HG02642 (cell line): ENCODE results near the gene FA2H.
"Not testable (repeated sequence)": the region's sequence is repeated elsewhere in the genome, so short reads cannot be mapped to it uniquely, and the experiment has no call there.

Experiments
- ATAC-seq: cut with Tn5 transposase; IDR thresholded peaks from one replicate; pipeline ENCODE4 v1.9.1; 2021; ENCODE audit warnings: mild to moderate bottlenecking; ENCODE audit not compliant: unreplicated experiment, poor library complexity

Gene FA2H

GRCh38 chr16:74729783-74730683 lies 44.6 kb downstream of the FA2H start:
- ATAC-seq, result no peak

GRCh38 chr16:74727903-74728302 lies 46.7 kb downstream of the FA2H start:
- no peak for ATAC-seq

GRCh38 chr16:74726716-74727115 lies 47.9 kb downstream of the FA2H start:
- ATAC-seq, result no peak

DNA sequence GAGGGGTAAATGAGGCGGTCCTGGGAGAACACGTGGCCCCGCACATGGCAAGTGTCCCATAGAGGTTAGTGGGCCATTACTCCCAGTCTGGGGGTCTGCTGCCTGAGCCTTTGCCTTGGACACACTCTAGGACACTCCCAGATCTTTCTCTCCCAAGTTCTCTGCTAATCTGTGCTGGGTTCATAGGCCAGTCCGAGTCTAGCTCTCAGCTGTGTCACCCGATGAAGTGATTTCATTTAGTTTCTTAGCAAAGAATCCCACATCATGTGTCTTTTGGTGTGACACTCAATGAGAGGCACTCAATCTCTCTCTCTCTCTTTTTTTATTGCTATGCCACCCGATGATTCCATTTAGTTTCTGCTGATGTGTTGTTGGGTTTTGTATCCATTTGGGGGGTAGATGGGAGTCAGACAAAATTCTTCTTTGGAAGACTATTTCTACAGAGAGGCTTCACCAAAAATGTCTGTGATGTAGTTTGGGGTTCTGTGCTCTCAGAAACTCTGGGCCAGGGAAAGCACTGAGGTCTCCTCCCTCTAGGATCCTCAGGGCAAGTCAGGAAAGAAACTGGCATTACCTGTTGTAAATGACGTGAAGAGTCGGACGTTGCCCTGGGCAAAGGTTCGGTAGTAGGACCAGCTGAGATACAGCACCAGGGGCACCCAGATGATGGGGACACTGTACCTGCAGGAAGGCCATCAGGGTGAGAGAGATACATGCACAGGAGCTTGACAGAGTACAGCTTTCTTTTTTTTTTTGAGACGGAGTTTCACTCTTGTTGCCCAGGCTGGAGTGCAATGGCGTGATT lies 48.8 kb downstream of the FA2H start:
- no peak for ATAC-seq

GRCh38 chr16:74724820-74725549 lies 49.6 kb downstream of the FA2H start:
- no peak for ATAC-seq

- ATAC-seq, result no peak
Observed at GRCh38 chr16:74723256-74723655, 51.4 kb downstream of the FA2H start.

GRCh38 chr16:74722156-74722555 lies 52.5 kb downstream of the FA2H start:
- ATAC-seq, result not testable (repeated sequence)

- ATAC-seq, result no peak
Observed at GRCh38 chr16:74721716-74722115, 52.9 kb downstream of the FA2H start.

DNA sequence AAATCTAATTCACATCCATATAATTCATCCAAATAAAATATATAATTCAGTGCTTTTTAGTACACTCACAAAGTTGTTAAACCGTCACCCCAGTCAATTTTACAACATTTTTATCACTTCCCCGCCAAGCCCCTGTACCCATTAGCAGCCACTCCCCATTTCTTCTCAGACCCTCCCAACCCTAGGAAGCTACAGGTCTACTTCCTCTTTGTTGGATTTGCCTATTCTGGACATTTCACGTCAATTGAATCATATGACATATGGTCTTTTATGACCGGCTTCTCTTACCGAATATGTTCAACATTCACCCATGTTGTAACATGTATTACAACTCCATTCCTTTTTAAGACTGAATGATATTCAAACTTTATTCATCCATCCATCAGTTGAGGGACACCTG lies 54.0 kb downstream of the FA2H start:
- no peak for ATAC-seq

DNA sequence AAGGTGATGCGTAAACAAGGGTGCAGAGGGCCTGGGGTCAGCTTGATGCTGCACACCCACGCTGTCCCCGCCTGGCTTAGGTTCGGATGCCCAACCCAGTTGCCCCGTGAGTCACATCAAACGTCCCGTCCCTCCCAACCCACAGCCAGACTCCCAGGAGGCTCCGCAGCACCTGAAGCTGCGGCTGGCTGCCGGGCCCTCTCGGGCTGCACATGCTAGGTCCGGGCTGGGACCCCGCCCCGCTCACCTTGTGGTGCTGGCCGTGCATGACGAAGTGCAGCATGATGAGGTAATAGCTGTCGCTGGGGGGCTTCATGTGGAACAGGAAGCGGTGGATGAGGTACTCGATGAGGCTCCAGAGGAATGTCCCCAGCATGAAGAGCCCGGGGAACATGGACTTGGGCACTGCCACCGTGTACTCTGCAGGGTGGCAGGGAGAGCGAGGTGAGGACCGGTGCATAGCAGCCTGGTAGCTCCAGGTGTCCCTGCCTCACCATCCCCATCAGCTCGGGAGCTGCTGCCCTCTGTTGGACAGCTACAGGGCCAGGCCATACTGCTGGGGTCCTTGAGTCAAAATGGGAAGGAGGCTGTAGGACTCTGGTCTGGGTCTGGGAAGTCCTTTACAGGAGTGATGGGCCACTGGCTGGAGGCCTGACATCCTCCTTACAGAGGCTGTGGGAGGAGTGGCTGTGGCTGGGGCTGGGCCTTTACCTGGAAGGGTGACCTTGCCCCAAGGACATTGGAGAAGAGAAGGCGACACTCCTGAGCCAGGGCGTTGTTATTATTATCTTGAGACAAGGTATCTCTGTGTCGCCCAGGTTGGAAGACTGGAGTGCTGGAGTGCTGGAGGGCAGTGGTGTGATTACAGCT lies 55.6 kb downstream of the FA2H start:
- no peak for ATAC-seq

DNA sequence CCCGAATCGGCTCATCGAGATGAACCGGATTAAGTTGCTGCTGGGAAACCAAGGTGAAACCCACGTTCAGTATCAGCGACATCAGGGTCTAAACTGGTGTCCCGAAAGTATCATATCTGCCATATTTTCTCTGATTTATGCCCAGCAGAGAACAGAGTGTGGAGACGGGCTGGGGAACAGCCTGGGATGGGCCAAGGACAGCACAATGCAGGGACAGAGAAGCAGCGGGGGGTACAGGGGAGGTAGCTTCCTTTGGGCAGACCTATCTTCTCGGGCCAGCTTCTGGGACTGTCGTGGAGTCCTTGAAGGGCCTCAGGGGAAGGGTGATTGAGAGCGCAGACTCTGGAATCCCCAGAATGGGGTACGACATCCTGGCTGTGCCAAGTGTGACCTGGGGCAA lies 56.5 kb downstream of the FA2H start:
- ATAC-seq, result no peak

GRCh38 chr16:74717367-74717766 lies 57.3 kb downstream of the FA2H start:
- ATAC-seq, result no peak

- no peak for ATAC-seq
Observed at GRCh38 chr16:74716355-74716754, 58.3 kb downstream of the FA2H start.

GRCh38 chr16:74713876-74714275 lies 60.7 kb downstream of the FA2H start:
- ATAC-seq, result no peak

- ATAC-seq, result no peak
Observed at GRCh38 chr16:74713325-74713724, 61.3 kb downstream of the FA2H start.

DNA sequence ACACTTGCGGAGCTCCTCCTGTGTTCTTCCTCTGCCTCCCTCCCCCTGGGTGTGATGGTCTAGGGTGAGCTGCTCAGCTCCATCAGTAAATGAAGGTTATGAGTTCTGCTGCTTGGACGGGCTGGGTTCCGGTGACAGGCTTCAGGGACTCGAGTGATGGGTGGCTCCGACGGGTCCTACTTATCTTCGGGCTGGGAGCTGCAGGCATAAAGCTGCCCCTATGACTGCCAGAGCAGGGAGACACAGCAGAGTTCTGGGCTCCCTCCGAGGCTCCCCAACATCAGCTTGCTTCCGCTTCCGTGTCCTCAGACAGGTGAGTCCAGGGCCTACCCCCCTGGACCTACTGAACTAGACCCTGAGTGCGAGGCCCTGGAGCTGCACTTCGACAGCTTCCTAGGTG lies 62.7 kb downstream of the FA2H start:
- ATAC-seq, result no peak

- no peak for ATAC-seq
Observed at GRCh38 chr16:74710401-74710800, 64.2 kb downstream of the FA2H start.

DNA sequence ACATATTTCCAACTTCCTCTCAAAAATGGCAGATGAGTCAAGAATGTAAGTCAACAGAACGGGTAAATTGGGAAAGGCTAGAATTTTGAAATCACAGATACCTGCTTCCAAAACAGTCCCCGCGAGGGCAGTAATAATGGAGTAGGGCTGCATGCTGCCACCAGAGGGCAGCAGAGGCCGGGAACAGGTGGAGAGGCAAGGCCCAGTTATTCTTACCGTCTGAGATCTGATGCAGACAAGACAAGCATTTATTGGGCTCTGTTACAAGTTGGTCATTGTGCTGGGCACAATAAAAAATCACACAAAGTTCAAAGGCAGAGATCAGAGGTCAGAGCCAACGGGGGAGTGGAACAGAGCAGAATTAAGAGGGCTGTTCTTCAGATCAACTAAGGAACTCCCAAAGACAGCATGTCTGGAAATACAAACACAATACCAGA lies 65.2 kb downstream of the FA2H start:
- peak; percentile 89 for ATAC-seq

DNA sequence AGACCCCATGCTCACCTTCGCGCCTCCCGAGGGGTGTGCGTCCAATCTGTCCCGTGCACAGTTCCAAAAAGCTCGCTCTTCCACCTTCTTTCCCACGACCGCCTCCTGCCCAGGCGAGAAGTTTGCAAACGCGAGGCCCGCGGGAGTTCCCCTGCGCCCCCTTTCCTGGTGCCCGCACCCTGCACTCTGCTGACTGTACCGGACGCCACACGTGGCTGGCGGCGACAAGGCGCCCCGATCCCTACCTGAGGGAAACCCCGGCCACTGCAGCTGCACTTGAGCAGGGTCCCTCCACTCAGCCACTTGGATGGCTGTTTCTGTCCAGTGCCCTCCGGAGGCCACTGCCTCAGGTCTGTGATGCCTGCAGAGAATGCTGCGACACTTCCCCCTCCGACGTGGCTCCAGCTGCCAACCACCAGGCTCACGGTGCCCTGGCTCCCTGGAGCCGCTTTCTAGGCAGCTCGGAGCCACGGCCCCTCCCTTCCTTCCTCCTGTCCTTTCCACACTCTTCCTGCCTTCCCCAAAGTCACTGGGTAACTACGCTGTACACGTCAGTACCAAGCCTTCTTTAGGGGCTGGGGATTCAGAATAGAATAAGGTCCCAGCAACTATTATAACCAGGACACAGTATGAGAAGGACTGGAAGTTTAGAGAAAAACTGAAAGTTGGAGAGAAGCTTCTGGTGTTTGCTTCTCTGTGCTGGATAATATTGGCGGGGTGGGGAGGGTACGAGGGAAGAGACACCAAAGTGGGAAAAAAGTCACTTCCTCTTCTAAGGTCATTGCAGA lies 74.0 kb downstream of the FA2H start, which contains the start of gene MLKL:
MLKL (minus strand) TSS at position 425 of the 788 bp plus-strand sequence. CDS start 5,105 bp downstream, outside the sequence.
- peak; percentile 60 for ATAC-seq
